AG04450 (cell line): Measurements from ENCODE around the gene BCORL1. TPM values are rescaled to one million over a fixed set of nuclear protein-coding genes. Genes with fewer than 3 reads are reported as not detected.
A peak's percentile ranks its signal among the peaks of the same experiment; 100 is the strongest.

Experiments used
- CTCF ChIA-PET: fragments of 300-600, 350-600 bp; formaldehyde crosslinking; extraction: SDS; loops from one replicate; lab custom pipeline; 2022; ENCODE audit warnings: antibody characterized with exemption, inconsistent platforms; lab: Charles Lee
- POLR2A ChIA-PET: fragments of 350-600 bp; formaldehyde crosslinking; extraction: SDS; loops from one replicate; lab custom pipeline; 2021; ENCODE audit warnings: antibody characterized with exemption, inconsistent platforms; lab: Yijun Ruan, JAX
- DNase-seq: peaks from one replicate; pipeline ENCODE4 v3.0.0-alpha.2; 2011; ENCODE audit warnings: low read depth, low spot score
- H3K27ac ChIP-seq: one replicate; pipeline ENCODE4 v1.5.1; 2012; ENCODE audit warnings: low read depth, low read length, control low read depth
- H3K27me3 ChIP-seq: one replicate; pipeline ENCODE4 v1.6.0; 2012; ENCODE audit warnings: low read length; ENCODE audit not compliant: control insufficient read depth, insufficient read depth
- H3K4me3 ChIP-seq: 2 replicates; pipeline ENCODE4 v1.5.1; 2011; ENCODE audit warnings: mild to moderate bottlenecking, low read depth, low read length, control low read depth
- H3K9me3 ChIP-seq: 2 replicates; pipeline ENCODE4 v1.5.1; 2012; ENCODE audit warnings: low read length; ENCODE audit not compliant: control insufficient read depth, insufficient read depth
- CTCF ChIP-seq: IDR thresholded peaks from 2 replicates; pipeline ENCODE4 v1.5.1; 2011; ENCODE audit warnings: low read depth, low read length, control low read depth, inconsistent platforms
- polyA plus RNA-seq: library from polyadenylated mRNA; depleted of rRNA; stranded (reverse); fragments of >200 nt; gene quantifications from 2 replicates; pipeline ENCODE4 v1.2.3, GENCODE V29; 2011

The BCORL1 gene
- polyA plus RNA-seq, 1 experiment, result 1.0 TPM

- Histone ChIP-seq H3K27ac (no peak overlapping the region), H3K27me3 (no peaks in the 10 kb centered on the region), H3K4me3 (no peak overlapping the region), H3K9me3 (no peaks in the 10 kb centered on the region)
- ChIA-PET CTCF (no interaction called here), POLR2A (no interaction called here)
- no peak for TF ChIP-seq CTCF
- no peak for DNase-seq
Observed at GRCh38 chrX:130049821-130050220, 67.4 kb downstream of the BCORL1 start.

- CTCF ChIA-PET, result interaction anchor here (0.9 to 1.7 kb wide), 2 partner anchors 9 to 23 kb away, joined by 4 to 5 read pairs; no protein-coding TSS in a partner anchor
- Histone ChIP-seq H3K4me3 (no peak overlapping the region), H3K9me3 (no peaks in the 10 kb centered on the region), H3K27me3 (no peaks in the 10 kb centered on the region), H3K27ac (no peak overlapping the region)
- TF ChIP-seq CTCF, result no peak
- POLR2A ChIA-PET, result no interaction called here
- DNase-seq, result no peak
Observed at GRCh38 chrX:130051176-130051845, 68.9 kb downstream of the BCORL1 start.

- CTCF ChIA-PET, result interaction anchor here (1.8 kb wide), 1 partner anchor 128 kb away, joined by 7 read pairs; no protein-coding TSS in a partner anchor
- H3K27ac ChIP-seq, result no peak overlapping the region
- H3K27me3 ChIP-seq, result no peaks in the 10 kb centered on the region
- TF ChIP-seq CTCF, result no peak
- POLR2A ChIA-PET, result no interaction called here
- H3K4me3 ChIP-seq, result no peak overlapping the region
- no peaks in the 10 kb centered on the region for H3K9me3 ChIP-seq
- DNase-seq, result no peak
Observed at GRCh38 chrX:130053236-130053635, 70.8 kb downstream of the BCORL1 start.

GRCh38 chrX:130055103-130055502 lies 72.7 kb downstream of the BCORL1 start:
- POLR2A ChIA-PET, result no interaction called here
- no peak for DNase-seq
- Histone ChIP-seq H3K9me3 (no peaks in the 10 kb centered on the region), H3K27me3 (no peaks in the 10 kb centered on the region), H3K27ac (peak overlapping the region; percentile 52), H3K4me3 (no peak overlapping the region)
- TF ChIP-seq CTCF, result peak; percentile 29; the same call in 1 of the 2 replicates
- CTCF ChIA-PET, result interaction anchor here (0.7 kb wide), 1 partner anchor 26 kb away, joined by 5 read pairs; no protein-coding TSS in a partner anchor

- no peak overlapping the region for H3K4me3 ChIP-seq
- ChIA-PET POLR2A (no interaction called here), CTCF (interaction anchor here (0.7 kb wide), 1 partner anchor 27 kb away, joined by 5 read pairs; no protein-coding TSS in a partner anchor)
- no peak for TF ChIP-seq CTCF
- no peak for DNase-seq
- no peaks in the 10 kb centered on the region for H3K27me3 ChIP-seq
- no peak overlapping the region for H3K27ac ChIP-seq
- no peaks in the 10 kb centered on the region for H3K9me3 ChIP-seq
Observed at GRCh38 chrX:130055899-130056298, 73.5 kb downstream of the BCORL1 start.
